GM23248 (cell line): ENCODE data around the gene NOTCH2. TPM values are rescaled to one million over a fixed set of nuclear protein-coding genes. Genes with fewer than 3 reads are reported as not detected.

ENCODE experiments used
- DNase-seq: peaks from one replicate; pipeline ENCODE4 v3.0.0-alpha.2; 2015
- H2AFZ ChIP-seq: fragments of 200-600 bp; sonication (generic); 2 replicates; pipeline ENCODE4 v1.6.1; 2016; ENCODE audit warnings: antibody characterized with exemption
- H3F3A ChIP-seq: fragments of 200-600 bp; sonication (generic); 2 replicates; pipeline ENCODE4 v1.6.1; 2016; ENCODE audit warnings: mild to moderate bottlenecking, antibody characterized with exemption, mixed run types; ENCODE audit not compliant: insufficient read depth
- H3K27ac ChIP-seq: fragments of 200-600 bp; sonication (generic); 2 replicates; pipeline ENCODE4 v1.5.1; 2016; ENCODE audit warnings: mild to moderate bottlenecking
- H3K27me3 ChIP-seq: fragments of 200-600 bp; sonication (generic); replicated peaks from 2 replicates; pipeline ENCODE4 v1.6.1; 2016; ENCODE audit warnings: mild to moderate bottlenecking; ENCODE audit not compliant: insufficient read depth
- H3K36me3 ChIP-seq: fragments of 200-600 bp; sonication (generic); 2 replicates; pipeline ENCODE4 v1.6.1; 2016; ENCODE audit warnings: low read depth, mild to moderate bottlenecking
- H3K4me1 ChIP-seq: fragments of 200-600 bp; sonication (generic); 2 replicates; pipeline ENCODE4 v1.6.1; 2016; ENCODE audit warnings: mild to moderate bottlenecking; ENCODE audit not compliant: insufficient read depth
- H3K4me2 ChIP-seq: fragments of 200-600 bp; sonication (generic); one replicate; pipeline ENCODE4 v1.6.1; 2016; ENCODE audit warnings: mild to moderate bottlenecking; ENCODE audit not compliant: unreplicated experiment
- H3K4me3 ChIP-seq: fragments of 200-600 bp; sonication (generic); 2 replicates; pipeline ENCODE4 v1.5.1; 2016; ENCODE audit warnings: mild to moderate bottlenecking
- H3K79me2 ChIP-seq: fragments of 200-600 bp; sonication (generic); 2 replicates; pipeline ENCODE4 v1.6.1; 2016; ENCODE audit warnings: mild to moderate bottlenecking; ENCODE audit not compliant: insufficient read depth
- H3K9ac ChIP-seq: fragments of 200-600 bp; sonication (generic); 2 replicates; pipeline ENCODE4 v1.6.1; 2016; ENCODE audit warnings: mild to moderate bottlenecking
- H3K9me2 ChIP-seq: fragments of 200-600 bp; sonication (generic); 2 replicates; pipeline ENCODE4 v1.6.1; 2016; ENCODE audit warnings: mixed run types, mild to moderate bottlenecking, moderate library complexity; ENCODE audit not compliant: insufficient read depth
- H3K9me3 ChIP-seq: fragments of 200-600 bp; sonication (generic); one replicate; pipeline ENCODE4 v1.6.1; 2017; ENCODE audit warnings: low read depth
- H4K20me1 ChIP-seq: fragments of 200-600 bp; sonication (generic); 2 replicates; pipeline ENCODE4 v1.6.0; 2016; ENCODE audit not compliant: insufficient read depth
- EZH2 ChIP-seq: fragments of 200-600 bp; sonication (generic); IDR thresholded peaks from 2 replicates; pipeline ENCODE4 v1.6.1; 2018; ENCODE audit warnings: antibody characterized with exemption, mild to moderate bottlenecking; ENCODE audit not compliant: insufficient read depth, poor library complexity, severe bottlenecking
- EZH2phosphoT487 ChIP-seq: fragments of 200-600 bp; sonication (generic); IDR thresholded peaks from 2 replicates; pipeline ENCODE4 v1.6.1; 2018; ENCODE audit warnings: antibody characterized with exemption, moderate library complexity, mild to moderate bottlenecking, low read depth; ENCODE audit not compliant: insufficient read depth
- WGBS, 2 experiments: methylation state at CpG; one replicate each; pipeline ENCODE4 v1.1.6; 2015 to 2017; ENCODE audit warnings: low lambda C conversion rate in 2 of 2, low coverage in 1 of 2; ENCODE audit errors: missing lambda C conversion rate in 2 of 2; 5-methylcytosine and 5-hydroxymethylcytosine counted together
- in situ Hi-C: fragments of 300-500 bp; cut with MboI; formaldehyde crosslinking; loops from 2 replicates; pipeline ENCODE4 v1.15.0; 2020
- polyA plus RNA-seq: library from polyadenylated mRNA; unstranded; fragments of >200 nt; fragmentation: Nextera tagmentation; extraction: Ambion mirVana; gene quantifications from 2 replicates; pipeline ENCODE4 v1.2.1, GENCODE V29; 2016
- total RNA-seq: library from RNA; depleted of rRNA; stranded (reverse); fragments of >200 nt; shearing (Covaris generic); gene quantifications from 2 replicates; pipeline ENCODE4 v1.2.3, GENCODE V29; 2014

NOTCH2 gene
- total and polyA plus RNA-seq, 2 experiments from 2014 or later: 45.2 to 136 TPM

GRCh38 chr1:119915517-119915916 is 153.9 kb downstream of the NOTCH2 start:
- DNase-seq: no peak
- Histone ChIP-seq H2AFZ (no peak overlapping the region), H3K4me2 (no peak overlapping the region), H3K9ac (no peak overlapping the region), H3K36me3 (peaks cover 70% of the 10 kb centered on the region), H3K9me3 (no peaks in the 10 kb centered on the region), H3K4me1 (no peaks in the 10 kb centered on the region), H3K27ac (no peak overlapping the region), H3K27me3 (no peaks in the 10 kb centered on the region), H3K4me3 (no peak overlapping the region), H3K79me2 (0 out of 2 replicates have a peak, but pooled peaks cover 9% of the 10 kb centered on the region), H3F3A (no peaks in the 10 kb centered on the region), H4K20me1 (no peaks in the 10 kb centered on the region), H3K9me2 (no peaks in the 10 kb centered on the region)
- TF ChIP-seq EZH2: no peak
- TF ChIP-seq EZH2phosphoT487: no peak
- in situ Hi-C loops: no loop called here
- WGBS, 2 experiments: 71 to 89% methylated on average over 6 of the region's 6 CpGs

- DNase-seq: no peak
- H3K9me3 ChIP-seq: no peaks in the 10 kb centered on the region
- no peak overlapping the region for H3K4me2 ChIP-seq
- no peak overlapping the region for H3K27ac ChIP-seq
- WGBS, 2 experiments: 4% methylated on average over 1 of the region's 1 CpG
- no peaks in the 10 kb centered on the region for H3K4me1 ChIP-seq
- no peak overlapping the region for H3K9ac ChIP-seq
- no peak overlapping the region for H2AFZ ChIP-seq
- no peaks in the 10 kb centered on the region for H3K27me3 ChIP-seq
- no peaks in the 10 kb centered on the region for H4K20me1 ChIP-seq
- H3K4me3 ChIP-seq: no peak overlapping the region
- no peaks in the 10 kb centered on the region for H3K9me2 ChIP-seq
- TF ChIP-seq EZH2 (no peak), EZH2phosphoT487 (no peak)
- H3K36me3 ChIP-seq: peaks cover 56% of the 10 kb centered on the region
- H3F3A ChIP-seq: no peaks in the 10 kb centered on the region; the same call in 1 of the 2 replicates
- 0 out of 2 replicates have a peak, but pooled peaks cover 9% of the 10 kb centered on the region for H3K79me2 ChIP-seq
- in situ Hi-C loops: no loop called here
Measured at GRCh38 chr1:119914071-119914470, 155.4 kb downstream of the NOTCH2 start.

- no peaks in the 10 kb centered on the region for H3K4me1 ChIP-seq
- TF ChIP-seq EZH2phosphoT487 (no peak), EZH2 (no peak)
- H3K9me2 ChIP-seq: no peaks in the 10 kb centered on the region
- H3K27me3 ChIP-seq: no peaks in the 10 kb centered on the region
- no peak overlapping the region for H3K9ac ChIP-seq
- no peaks in the 10 kb centered on the region for H4K20me1 ChIP-seq
- peaks cover 45% of the 10 kb centered on the region for H3K36me3 ChIP-seq
- H3K27ac ChIP-seq: no peak overlapping the region
- in situ Hi-C loops: no loop called here
- 0 out of 2 replicates have a peak, but pooled peaks cover 9% of the 10 kb centered on the region for H3K79me2 ChIP-seq
- no peak overlapping the region for H2AFZ ChIP-seq
- no peak overlapping the region for H3K4me2 ChIP-seq
- H3F3A ChIP-seq: no peaks in the 10 kb centered on the region; the same call in 1 of the 2 replicates
- H3K4me3 ChIP-seq: no peak overlapping the region
- 88 to 94% methylated on average over 3 of the region's 3 CpGs for WGBS, 2 experiments
- H3K9me3 ChIP-seq: no peaks in the 10 kb centered on the region
- no peak for DNase-seq
Measured at GRCh38 chr1:119912963-119913362, 156.5 kb downstream of the NOTCH2 start.

GRCh38 chr1:119911775-119912174 is 157.7 kb downstream of the NOTCH2 start:
- Histone ChIP-seq H3K79me2 (0 out of 2 replicates have a peak, but pooled peaks cover 9% of the 10 kb centered on the region), H3K36me3 (peaks cover 33% of the 10 kb centered on the region), H2AFZ (no peak overlapping the region), H3K9me3 (no peaks in the 10 kb centered on the region), H4K20me1 (no peaks in the 10 kb centered on the region), H3K27ac (no peak overlapping the region), H3K9me2 (no peaks in the 10 kb centered on the region), H3K4me2 (no peak overlapping the region), H3K4me3 (no peak overlapping the region), H3K4me1 (no peaks in the 10 kb centered on the region), H3K27me3 (no peaks in the 10 kb centered on the region), H3F3A (no peaks in the 10 kb centered on the region; the same call in 1 of the 2 replicates), H3K9ac (no peak overlapping the region)
- TF ChIP-seq EZH2phosphoT487 (no peak), EZH2 (no peak)
- 76 to 80% methylated on average over 2 of the region's 2 CpGs for WGBS, 2 experiments
- no peak for DNase-seq
- in situ Hi-C loops: no loop called here

- no peaks in the 10 kb centered on the region for H3K27me3 ChIP-seq
- DNase-seq: no peak
- H3K36me3 ChIP-seq: peaks cover 26% of the 10 kb centered on the region
- in situ Hi-C loops: no loop called here
- no peaks in the 10 kb centered on the region for H3K9me2 ChIP-seq
- H3K4me2 ChIP-seq: no peak overlapping the region
- H4K20me1 ChIP-seq: no peaks in the 10 kb centered on the region
- H3K79me2 ChIP-seq: 0 out of 2 replicates have a peak, but pooled peaks cover 9% of the 10 kb centered on the region
- H3K27ac ChIP-seq: no peak overlapping the region
- TF ChIP-seq EZH2 (no peak), EZH2phosphoT487 (no peak)
- H2AFZ ChIP-seq: no peak overlapping the region
- no peaks in the 10 kb centered on the region for H3K9me3 ChIP-seq
- no peaks in the 10 kb centered on the region for H3K4me1 ChIP-seq
- no peaks in the 10 kb centered on the region; the same call in 1 of the 2 replicates for H3F3A ChIP-seq
- WGBS, 2 experiments: 89 to 95% methylated on average over 4 of the region's 4 CpGs
- no peak overlapping the region for H3K4me3 ChIP-seq
- H3K9ac ChIP-seq: no peak overlapping the region
Measured at GRCh38 chr1:119910618-119911017, 158.8 kb downstream of the NOTCH2 start.
